ENCODE results near the gene PLXNC1. TPM values are rescaled to one million over a fixed set of nuclear protein-coding genes. Genes with fewer than 3 reads are reported as not detected.

The PLXNC1 gene
- total and polyA plus RNA-seq, 2 of the 8 experiments (the other 6 are each of a cell fraction or from before 2014, with no cell fraction given) = 0.83 to 2.0 TPM

GRCh38 chr12:94178882-94179281, 30.5 kb downstream of the PLXNC1 start:
- Histone ChIP-seq H2BK15ac (ENCODE audit: low read length) (no peak overlapping the region), H3K4me1 (replicated peaks in 1 of 4; ENCODE audit: control insufficient read depth in 3 of 4, insufficient read depth in 4 of 4, low read length in 3 of 4) (no peaks in the 10 kb centered on the region), H3K18ac (ENCODE audit: extremely low read depth, low read length) (no peak overlapping the region), H3K23me2 (ENCODE audit: low read depth, low read length) (no peaks in the 10 kb centered on the region; the same call in 1 of the 2 replicates), H3K27ac (ENCODE audit: low read depth, low read length) (no peak overlapping the region), H4K20me1 (replicated peaks in 1 of 2; ENCODE audit: control insufficient read depth in 1 of 2, insufficient read depth in 2 of 2, low read length in 2 of 2) (no peaks in the 10 kb centered on the region), H3K14ac (ENCODE audit: insufficient read length) (no peak overlapping the region), H4K8ac (ENCODE audit: extremely low read depth, insufficient read depth, low read length) (no peak overlapping the region), H2BK120ac (replicated peaks; ENCODE audit: low read depth, low read length) (no peak overlapping the region), H3K79me2 (ENCODE audit: control insufficient read depth in 1 of 2, insufficient read depth in 2 of 2, low read length in 2 of 2) (no peaks in the 10 kb centered on the region), H3K36me3 (ENCODE audit: control insufficient read depth in 2 of 4, insufficient read depth in 4 of 4, low read length in 3 of 4) (no peaks in the 10 kb centered on the region), H2BK12ac (ENCODE audit: low read depth, low read length) (no peak overlapping the region), H2AFZ (ENCODE audit: low read length) (no peak overlapping the region), H3K4ac (replicated peaks; ENCODE audit: insufficient read length, low read depth, low read length) (no peak overlapping the region), H4K5ac (ENCODE audit: insufficient read length, low read depth, low read length) (no peak overlapping the region), H3K27me3 (replicated peaks in 1 of 4; ENCODE audit: control insufficient read depth in 3 of 4, extremely low read depth in 1 of 4, insufficient read depth in 3 of 4, low read length in 3 of 4) (peaks cover 6 to 24% (median 18%) of the 10 kb centered on the region in 4 experiments), H3K9me3 (ENCODE audit: insufficient read depth in 2 of 2, low read depth in 1 of 2, low read length in 1 of 2) (peaks cover 3 to 6% of the 10 kb centered on the region in 2 experiments; a peak in 1 of 4 replicates), H3K23ac (ENCODE audit: insufficient read length) (no peak overlapping the region), H3K79me1 (ENCODE audit: low read depth, low read length) (no peaks in the 10 kb centered on the region), H3K56ac (replicated peaks; ENCODE audit: insufficient read length, low read depth, low read length) (no peak overlapping the region), H3K4me2 (ENCODE audit: insufficient read depth in 1 of 2, low read depth in 2 of 2, low read length in 2 of 2) (no peak overlapping the region), H2BK20ac (ENCODE audit: low read length) (no peak overlapping the region), H3K4me3 (ENCODE audit: extremely low read depth in 1 of 4, insufficient read depth in 2 of 4, low read depth in 3 of 4, low read length in 4 of 4) (no peak overlapping the region), H2BK5ac (ENCODE audit: low read depth, low read length) (no peak overlapping the region), H2AK5ac (ENCODE audit: low read depth, low read length) (no peak overlapping the region), H4K91ac (replicated peaks; ENCODE audit: insufficient read length, low read length) (no peak overlapping the region), H3K9ac (replicated peaks in 1 of 4; ENCODE audit: extremely low read depth in 1 of 4, low read depth in 3 of 4, low read length in 3 of 4) (no peak overlapping the region)
- FAIRE-seq = no peak
- ChIA-PET POLR2A (ENCODE audit: partially characterized antibody) (no interaction called here), CTCF (ENCODE audit: partially characterized antibody) (interaction anchor here (0.9 to 1.7 kb wide), 5 partner anchors 11 to 77 kb away, joined by 3 to 5 read pairs (median 3); no protein-coding TSS in a partner anchor)
- no peak for DNase-seq (ENCODE audit: low read depth in 1 of 2, low spot score in 2 of 2)
- 92% methylated on average over 3 of the region's 3 CpGs; no CpG with 5 or more reads in 1 of the 2 experiments for WGBS, 2 experiments (ENCODE audit: extremely low coverage in 1 of 2, insufficient coverage in 1 of 2, insufficient read length in 1 of 2, insufficient replicate concordance in 2 of 2, low coverage in 1 of 2, low lambda C conversion rate in 2 of 2, missing lambda C conversion rate in 1 of 2)
- TF ChIP-seq SP2 (IDR thresholded peaks at IDR 0.05; ENCODE audit: low read length) (no peak), SP4 (IDR thresholded peaks at IDR 0.05; ENCODE audit: low read length) (no peak), KDM1A (IDR thresholded peaks at IDR 0.05; ENCODE audit: borderline replicate concordance, low read length) (no peak), CTBP2 (IDR thresholded peaks at IDR 0.05; ENCODE audit: borderline replicate concordance, insufficient read depth, insufficient read length, low read length) (no peak), YY1 (IDR thresholded peaks at IDR 0.05; ENCODE audit: low read depth, low read length) (no peak), RNF2 (IDR thresholded peaks at IDR 0.05; ENCODE audit: borderline replicate concordance, low read depth, low read length, missing control alignments, poor library complexity, severe bottlenecking) (no peak), CBX5 (IDR thresholded peaks at IDR 0.05; ENCODE audit: low read depth, low read length) (no peak), HDAC6 (IDR thresholded peaks at IDR 0.05; ENCODE audit: low read depth, low read length) (no peak), USF2 (IDR thresholded peaks at IDR 0.05; ENCODE audit: low read length) (no peak), CHD2 (IDR thresholded peaks at IDR 0.05; ENCODE audit: low read length) (no peak), RBBP5 (IDR thresholded peaks at IDR 0.05; ENCODE audit: borderline replicate concordance, low read depth, low read length) (no peak), SUZ12 (IDR thresholded peaks at IDR 0.05; ENCODE audit: low read length) (no peak), CHD1 (IDR thresholded peaks at IDR 0.05; ENCODE audit: low read depth, low read length) (no peak), CBX8 (IDR thresholded peaks at IDR 0.05; ENCODE audit: borderline replicate concordance, low read depth, low read length) (no peak)
